ENCODE measurements around the gene CTXND1. TPM values are rescaled to one million over a fixed set of nuclear protein-coding genes. Genes with fewer than 3 reads are reported as not detected.

The CTXND1 gene
- total and polyA plus RNA-seq, 2 of the 13 experiments (the other 11 are each of a cell fraction or from before 2014, with no cell fraction given) = 1.2 to 2.1 TPM

GRCh38 chr15:80216911-80217310 lies 35.1 kb downstream of the CTXND1 start:
- H3K79me2 ChIP-seq (ENCODE audit: insufficient read depth, low read length) = no peaks in the 10 kb centered on the region
- ChIA-PET POLR2A (no interaction called here), CTCF (ENCODE audit: low intra/inter-chr PET ratio, low total read pairs) (no interaction called here)
- FAIRE-seq (no peak), DNase-seq (ENCODE audit: low spot score) (no peak), ATAC-seq (no peak)
- no peaks in the 10 kb centered on the region for H4K20me1 ChIP-seq (ENCODE audit: insufficient read depth, low read length)
- in situ Hi-C loops (cut with HindIII; ENCODE audit: extremely low pct_ligation_motif_present, low pct_unique_long_range_greater_than_20kb) (no loop called here), intact Hi-C loops (cut with micrococcal nuclease; ENCODE audit: unreplicated experiment) (no loop called here)
- H3K9me3 ChIP-seq (ENCODE audit: low read length) = 0 out of 2 replicates have a peak, but pooled peaks cover 4% of the 10 kb centered on the region
- no peak overlapping the region for H3K9ac ChIP-seq (ENCODE audit: insufficient read depth, low read depth, low read length)
- no peak overlapping the region for H3K27ac ChIP-seq (ENCODE audit: extremely low read length, insufficient read depth, low read length)
- H3K27me3 ChIP-seq (ENCODE audit: control insufficient read depth in 1 of 2, insufficient read depth in 2 of 2, low read length in 2 of 2) = no peaks in the 10 kb centered on the region
- H3K4me2 ChIP-seq (ENCODE audit: low read depth, low read length) = no peak overlapping the region
- H2AFZ ChIP-seq (ENCODE audit: low read length) = no peak overlapping the region
- peaks cover 12% of the 10 kb centered on the region for H3K4me1 ChIP-seq (ENCODE audit: insufficient read depth, low read length)
- BruUV-seq (replicated peaks) = no TSS peak
- TF ChIP-seq, protein P1, sequence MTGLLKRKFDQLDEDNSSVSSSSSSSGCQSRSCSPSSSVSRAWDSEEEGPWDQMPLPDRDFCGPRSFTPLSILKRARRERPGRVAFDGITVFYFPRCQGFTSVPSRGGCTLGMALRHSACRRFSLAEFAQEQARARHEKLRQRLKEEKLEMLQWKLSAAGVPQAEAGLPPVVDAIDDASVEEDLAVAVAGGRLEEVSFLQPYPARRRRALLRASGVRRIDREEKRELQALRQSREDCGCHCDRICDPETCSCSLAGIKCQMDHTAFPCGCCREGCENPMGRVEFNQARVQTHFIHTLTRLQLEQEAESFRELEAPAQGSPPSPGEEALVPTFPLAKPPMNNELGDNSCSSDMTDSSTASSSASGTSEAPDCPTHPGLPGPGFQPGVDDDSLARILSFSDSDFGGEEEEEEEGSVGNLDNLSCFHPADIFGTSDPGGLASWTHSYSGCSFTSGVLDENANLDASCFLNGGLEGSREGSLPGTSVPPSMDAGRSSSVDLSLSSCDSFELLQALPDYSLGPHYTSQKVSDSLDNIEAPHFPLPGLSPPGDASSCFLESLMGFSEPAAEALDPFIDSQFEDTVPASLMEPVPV (CRISPR knock-in tag; IDR thresholded peaks at IDR 0.05) = no peak
- TF ChIP-seq FOXK2 (IDR thresholded peaks at IDR 0.05) (no peak), AGO1 (IDR thresholded peaks at IDR 0.05; ENCODE audit: low read depth, low read length, poor library complexity, severe bottlenecking) (no peak), CCDC6 (CRISPR knock-in tag; IDR thresholded peaks at IDR 0.05) (no peak), MIER3 (CRISPR knock-in tag; IDR thresholded peaks at IDR 0.05; ENCODE audit: borderline replicate concordance) (no peak), ATF4 (CRISPR knock-in tag; IDR thresholded peaks at IDR 0.05) (no peak)
- no peaks in the 10 kb centered on the region for H3K36me3 ChIP-seq (replicated peaks in 1 of 2; ENCODE audit: control insufficient read depth in 1 of 2, insufficient read depth in 2 of 2, low read length in 2 of 2)
- H3K4me3 ChIP-seq (replicated peaks in 1 of 3; ENCODE audit: insufficient read depth in 1 of 3, low read depth in 2 of 3, low read length in 3 of 3) = no peak overlapping the region
- 100% methylated on average over 1 of the region's 1 CpG for WGBS (ENCODE audit: low lambda C conversion rate)

- no peak overlapping the region for H3K4me2 ChIP-seq (ENCODE audit: low read depth, low read length)
- FAIRE-seq (no peak), ATAC-seq (no peak), DNase-seq (ENCODE audit: low spot score) (no peak)
- H3K27me3 ChIP-seq (ENCODE audit: control insufficient read depth in 1 of 2, insufficient read depth in 2 of 2, low read length in 2 of 2) = no peaks in the 10 kb centered on the region
- POLR2A ChIA-PET = no interaction called here
- H3K27ac ChIP-seq (ENCODE audit: extremely low read length, insufficient read depth, low read length) = no peak overlapping the region
- in situ Hi-C loops (cut with HindIII; ENCODE audit: extremely low pct_ligation_motif_present, low pct_unique_long_range_greater_than_20kb) (no loop called here), intact Hi-C loops (cut with micrococcal nuclease; ENCODE audit: unreplicated experiment) (no loop called here)
- CTCF ChIA-PET (ENCODE audit: low intra/inter-chr PET ratio, low total read pairs) = no interaction called here
- H4K20me1 ChIP-seq (ENCODE audit: insufficient read depth, low read length) = no peaks in the 10 kb centered on the region
- H3K9ac ChIP-seq (ENCODE audit: insufficient read depth, low read depth, low read length) = no peak overlapping the region
- H3K9me3 ChIP-seq (ENCODE audit: low read length) = 0 out of 2 replicates have a peak, but pooled peaks cover 4% of the 10 kb centered on the region
- WGBS (ENCODE audit: low lambda C conversion rate) = 92% methylated on average over 5 of the region's 5 CpGs
- no peaks in the 10 kb centered on the region for H3K79me2 ChIP-seq (ENCODE audit: insufficient read depth, low read length)
- H3K36me3 ChIP-seq (replicated peaks in 1 of 2; ENCODE audit: control insufficient read depth in 1 of 2, insufficient read depth in 2 of 2, low read length in 2 of 2) = no peaks in the 10 kb centered on the region
- H3K4me3 ChIP-seq (replicated peaks in 1 of 3; ENCODE audit: insufficient read depth in 1 of 3, low read depth in 2 of 3, low read length in 3 of 3) = no peak overlapping the region
- TF ChIP-seq EHMT2 (IDR thresholded peaks at IDR 0.05; ENCODE audit: borderline replicate concordance, low read depth, low read length) = no peak
- TF ChIP-seq ZNF724P (CRISPR knock-in tag; IDR thresholded peaks at IDR 0.05; ENCODE audit: borderline replicate concordance) = no peak
- TF ChIP-seq TFE3 (CRISPR knock-in tag; IDR thresholded peaks at IDR 0.05) = no peak
- TF ChIP-seq, protein P2, sequence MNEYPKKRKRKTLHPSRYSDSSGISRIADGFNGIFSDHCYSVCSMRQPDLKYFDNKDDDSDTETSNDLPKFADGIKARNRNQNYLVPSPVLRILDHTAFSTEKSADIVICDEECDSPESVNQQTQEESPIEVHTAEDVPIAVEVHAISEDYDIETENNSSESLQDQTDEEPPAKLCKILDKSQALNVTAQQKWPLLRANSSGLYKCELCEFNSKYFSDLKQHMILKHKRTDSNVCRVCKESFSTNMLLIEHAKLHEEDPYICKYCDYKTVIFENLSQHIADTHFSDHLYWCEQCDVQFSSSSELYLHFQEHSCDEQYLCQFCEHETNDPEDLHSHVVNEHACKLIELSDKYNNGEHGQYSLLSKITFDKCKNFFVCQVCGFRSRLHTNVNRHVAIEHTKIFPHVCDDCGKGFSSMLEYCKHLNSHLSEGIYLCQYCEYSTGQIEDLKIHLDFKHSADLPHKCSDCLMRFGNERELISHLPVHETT (CRISPR knock-in tag; conservative IDR thresholded peaks at IDR 0.05) = no peak
- TF ChIP-seq ZNF296 (CRISPR knock-in tag; conservative IDR thresholded peaks at IDR 0.05) = no peak
- no peak for TF ChIP-seq ZSCAN31 (CRISPR knock-in tag; IDR thresholded peaks at IDR 0.05; ENCODE audit: low read depth)
- no peak overlapping the region for H2AFZ ChIP-seq (ENCODE audit: low read length)
- no TSS peak for BruUV-seq (replicated peaks)
- peaks cover 13% of the 10 kb centered on the region for H3K4me1 ChIP-seq (ENCODE audit: insufficient read depth, low read length)
These were observed 35.9 kb downstream of the CTXND1 start for GRCh38 chr15:80216141-80216540.

All from HepG2 (cell line).